ENCODE measurements around the gene ETF1. TPM values are rescaled to one million over a fixed set of nuclear protein-coding genes. Genes with fewer than 3 reads are reported as not detected.

The ETF1 gene
- total RNA-seq, 1 experiment from 2014 or later, result 57.3 TPM

DNA sequence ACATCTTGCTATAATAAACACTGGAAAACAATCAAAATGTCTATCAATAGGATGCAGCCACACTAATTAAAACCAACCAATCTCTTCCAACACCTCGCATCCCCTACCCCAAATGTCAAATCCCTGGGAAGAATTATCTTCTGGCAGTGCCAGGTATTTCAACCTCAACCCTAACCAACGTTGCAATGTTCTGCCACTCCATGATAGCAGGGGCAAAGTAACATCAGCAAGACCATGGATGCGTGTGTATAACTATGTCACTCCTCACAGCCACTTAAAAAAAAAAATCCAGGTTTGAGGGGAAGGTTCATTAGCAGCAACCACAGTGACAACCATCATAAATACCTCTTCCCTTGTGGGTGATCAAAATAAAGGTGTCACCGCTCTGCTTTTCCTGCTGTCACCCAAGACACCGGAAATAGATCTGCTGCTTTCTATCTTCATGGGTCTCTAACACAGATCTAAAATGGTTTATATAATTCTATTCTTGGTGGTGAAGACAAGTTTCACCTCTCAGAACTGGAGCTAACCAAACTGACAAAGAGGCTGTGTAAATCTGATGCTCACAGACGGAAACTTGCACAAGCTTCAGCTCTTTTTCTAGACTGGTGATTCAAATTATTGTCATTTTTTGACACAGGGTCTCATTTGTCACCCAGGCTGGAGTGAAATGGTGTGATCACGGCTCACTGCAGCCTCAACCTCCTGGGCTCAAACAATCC, 22.2 kb upstream of the ETF1 start:
- ATAC-seq (no peak), DNase-seq (no peak)
- Histone ChIP-seq H4K20me1 (ENCODE audit: low read length) (peaks cover 39% of the 10 kb centered on the region), H3K36me3 (ENCODE audit: low read depth, low read length) (peaks cover 73% of the 10 kb centered on the region), H3K27me3 (ENCODE audit: low read length) (no peaks in the 10 kb centered on the region), H3K4me3 (ENCODE audit: low read length) (no peak overlapping the region), H3K79me2 (ENCODE audit: low read length) (peaks cover 79% of the 10 kb centered on the region), H3K9me3 (ENCODE audit: low read length) (no peaks in the 10 kb centered on the region), H3K27ac (ENCODE audit: low read length) (no peak overlapping the region), H3K9me2 (replicated peaks; ENCODE audit: low read length) (no peaks in the 10 kb centered on the region), H3K9ac (ENCODE audit: low read length) (no peak overlapping the region), H2AFZ (ENCODE audit: low read length) (no peak overlapping the region), H3K4me2 (ENCODE audit: low read length) (no peak overlapping the region), H3K4me1 (ENCODE audit: insufficient read depth, low read length) (no peaks in the 10 kb centered on the region), H3F3A (ENCODE audit: low read length, unreplicated experiment) (peaks cover under 1% of the 10 kb centered on the region)
- TF ChIP-seq EZH2phosphoT487 (IDR thresholded peaks at IDR 0.05; ENCODE audit: borderline replicate concordance, low read length), result no peak
- TF ChIP-seq EZH2 (IDR thresholded peaks at IDR 0.05; ENCODE audit: low read length, unreplicated experiment), result no peak
- TF ChIP-seq, protein P1, sequence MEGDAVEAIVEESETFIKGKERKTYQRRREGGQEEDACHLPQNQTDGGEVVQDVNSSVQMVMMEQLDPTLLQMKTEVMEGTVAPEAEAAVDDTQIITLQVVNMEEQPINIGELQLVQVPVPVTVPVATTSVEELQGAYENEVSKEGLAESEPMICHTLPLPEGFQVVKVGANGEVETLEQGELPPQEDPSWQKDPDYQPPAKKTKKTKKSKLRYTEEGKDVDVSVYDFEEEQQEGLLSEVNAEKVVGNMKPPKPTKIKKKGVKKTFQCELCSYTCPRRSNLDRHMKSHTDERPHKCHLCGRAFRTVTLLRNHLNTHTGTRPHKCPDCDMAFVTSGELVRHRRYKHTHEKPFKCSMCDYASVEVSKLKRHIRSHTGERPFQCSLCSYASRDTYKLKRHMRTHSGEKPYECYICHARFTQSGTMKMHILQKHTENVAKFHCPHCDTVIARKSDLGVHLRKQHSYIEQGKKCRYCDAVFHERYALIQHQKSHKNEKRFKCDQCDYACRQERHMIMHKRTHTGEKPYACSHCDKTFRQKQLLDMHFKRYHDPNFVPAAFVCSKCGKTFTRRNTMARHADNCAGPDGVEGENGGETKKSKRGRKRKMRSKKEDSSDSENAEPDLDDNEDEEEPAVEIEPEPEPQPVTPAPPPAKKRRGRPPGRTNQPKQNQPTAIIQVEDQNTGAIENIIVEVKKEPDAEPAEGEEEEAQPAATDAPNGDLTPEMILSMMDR (conservative IDR thresholded peaks at IDR 0.05; ENCODE audit: low read depth, low read length), result no peak
- ChIA-PET POLR2A (ENCODE audit: unreplicated experiment) (no interaction called here), CTCF (no interaction called here)
- intact Hi-C loops (cut with micrococcal nuclease), result no loop called here
- no TSS peak for BruUV-seq (replicated peaks)

DNA sequence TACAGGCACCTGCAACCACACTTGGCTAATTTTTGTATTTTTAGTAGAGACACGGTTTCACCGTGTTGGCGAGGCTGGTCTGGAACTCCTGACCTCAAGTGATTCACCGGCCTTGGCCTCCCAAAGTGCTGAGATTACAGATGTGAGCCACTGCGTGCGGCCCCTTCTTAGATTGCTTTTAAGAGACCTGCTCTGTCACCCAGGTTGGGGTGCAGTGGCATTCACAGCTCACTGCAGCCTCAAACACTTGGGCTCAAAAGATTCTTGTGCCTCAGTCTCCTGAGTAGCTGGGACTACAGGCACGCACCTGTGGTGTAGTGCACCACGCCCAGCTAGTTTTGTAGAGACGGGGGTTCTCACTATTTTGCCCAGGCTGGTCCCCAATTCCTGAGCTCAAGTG, 21.2 kb upstream of the ETF1 start:
- H3F3A ChIP-seq (ENCODE audit: low read length, unreplicated experiment), result peaks cover 4% of the 10 kb centered on the region
- no peak overlapping the region for H3K27ac ChIP-seq (ENCODE audit: low read length)
- no peak overlapping the region for H3K4me3 ChIP-seq (ENCODE audit: low read length)
- no peak overlapping the region for H3K9ac ChIP-seq (ENCODE audit: low read length)
- H3K9me3 ChIP-seq (ENCODE audit: low read length), result no peaks in the 10 kb centered on the region
- no peaks in the 10 kb centered on the region for H3K27me3 ChIP-seq (ENCODE audit: low read length)
- intact Hi-C loops (cut with micrococcal nuclease), result no loop called here
- no TSS peak for BruUV-seq (replicated peaks)
- ATAC-seq (no peak), DNase-seq (no peak)
- TF ChIP-seq, protein P1 (conservative IDR thresholded peaks at IDR 0.05; ENCODE audit: low read depth, low read length), result no peak
- TF ChIP-seq EZH2phosphoT487 (IDR thresholded peaks at IDR 0.05; ENCODE audit: borderline replicate concordance, low read length) (no peak), EZH2 (IDR thresholded peaks at IDR 0.05; ENCODE audit: low read length, unreplicated experiment) (no peak)
- peaks cover 76% of the 10 kb centered on the region for H3K36me3 ChIP-seq (ENCODE audit: low read depth, low read length)
- CTCF ChIA-PET, result no interaction called here
- H4K20me1 ChIP-seq (ENCODE audit: low read length), result peaks cover 48% of the 10 kb centered on the region
- H3K4me2 ChIP-seq (ENCODE audit: low read length), result no peak overlapping the region
- no peaks in the 10 kb centered on the region for H3K9me2 ChIP-seq (replicated peaks; ENCODE audit: low read length)
- peaks cover 75% of the 10 kb centered on the region for H3K79me2 ChIP-seq (ENCODE audit: low read length)
- no peak overlapping the region for H2AFZ ChIP-seq (ENCODE audit: low read length)
- POLR2A ChIA-PET (ENCODE audit: unreplicated experiment), result no interaction called here
- H3K4me1 ChIP-seq (ENCODE audit: insufficient read depth, low read length), result no peaks in the 10 kb centered on the region

DNA sequence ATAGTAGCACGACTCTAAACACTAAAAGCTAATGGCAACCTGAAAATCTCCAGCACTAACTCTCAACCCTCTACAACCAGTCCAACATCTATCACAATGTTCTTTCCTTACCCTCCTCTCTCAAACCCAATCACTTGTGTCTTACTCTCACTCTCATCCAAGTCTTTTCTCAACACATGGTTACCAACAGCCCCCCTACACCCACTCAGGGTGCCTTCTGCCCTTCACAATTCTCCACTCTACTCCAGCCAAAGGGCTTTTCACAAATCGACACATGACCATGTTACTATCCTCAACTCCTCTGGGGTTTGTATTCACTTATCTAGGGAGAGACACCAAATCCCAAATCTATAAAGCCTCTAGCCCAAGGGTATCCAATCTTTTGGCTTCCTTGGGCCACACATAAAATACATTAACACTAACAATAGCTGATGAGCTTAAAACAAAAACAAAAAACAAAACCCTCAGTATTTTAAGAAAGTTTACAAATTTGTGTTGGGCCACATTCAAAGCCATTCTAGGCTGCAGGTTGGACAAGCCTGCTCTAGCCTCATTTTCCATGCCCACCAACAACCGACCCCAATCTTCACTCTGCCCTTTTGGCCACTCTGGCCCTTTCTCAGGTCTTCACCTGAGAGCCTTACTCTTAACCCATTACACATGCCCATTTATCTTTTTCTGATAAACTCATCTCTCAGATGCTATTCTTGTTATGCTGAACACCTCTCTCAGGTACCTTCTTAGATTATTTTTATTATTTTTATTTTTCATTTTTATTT, 20.5 kb upstream of the ETF1 start:
- DNase-seq, result no peak
- no peaks in the 10 kb centered on the region for H3K9me3 ChIP-seq (ENCODE audit: low read length)
- H3K79me2 ChIP-seq (ENCODE audit: low read length), result peaks cover 68% of the 10 kb centered on the region
- no peak overlapping the region for H3K9ac ChIP-seq (ENCODE audit: low read length)
- H3K36me3 ChIP-seq (ENCODE audit: low read depth, low read length), result peaks cover 76% of the 10 kb centered on the region
- ChIA-PET POLR2A (ENCODE audit: unreplicated experiment) (no interaction called here), CTCF (no interaction called here)
- no peak overlapping the region for H2AFZ ChIP-seq (ENCODE audit: low read length)
- no peak for ATAC-seq
- H3K4me3 ChIP-seq (ENCODE audit: low read length), result no peak overlapping the region
- no peak overlapping the region for H3K4me2 ChIP-seq (ENCODE audit: low read length)
- no peak overlapping the region for H3K27ac ChIP-seq (ENCODE audit: low read length)
- H4K20me1 ChIP-seq (ENCODE audit: low read length), result peaks cover 46% of the 10 kb centered on the region
- H3K4me1 ChIP-seq (ENCODE audit: insufficient read depth, low read length), result no peaks in the 10 kb centered on the region
- BruUV-seq (replicated peaks), result no TSS peak
- H3K27me3 ChIP-seq (ENCODE audit: low read length), result no peaks in the 10 kb centered on the region
- no peak for TF ChIP-seq EZH2phosphoT487 (IDR thresholded peaks at IDR 0.05; ENCODE audit: borderline replicate concordance, low read length)
- TF ChIP-seq, protein P1 (conservative IDR thresholded peaks at IDR 0.05; ENCODE audit: low read depth, low read length), result no peak
- no peak for TF ChIP-seq EZH2 (IDR thresholded peaks at IDR 0.05; ENCODE audit: low read length, unreplicated experiment)
- peaks cover 4% of the 10 kb centered on the region for H3F3A ChIP-seq (ENCODE audit: low read length, unreplicated experiment)
- intact Hi-C loops (cut with micrococcal nuclease), result no loop called here
- H3K9me2 ChIP-seq (replicated peaks; ENCODE audit: low read length), result no peaks in the 10 kb centered on the region

Data from PC-3 (cell line).